ENCODE results near the gene MAN2B1.

Gene MAN2B1

DNA sequence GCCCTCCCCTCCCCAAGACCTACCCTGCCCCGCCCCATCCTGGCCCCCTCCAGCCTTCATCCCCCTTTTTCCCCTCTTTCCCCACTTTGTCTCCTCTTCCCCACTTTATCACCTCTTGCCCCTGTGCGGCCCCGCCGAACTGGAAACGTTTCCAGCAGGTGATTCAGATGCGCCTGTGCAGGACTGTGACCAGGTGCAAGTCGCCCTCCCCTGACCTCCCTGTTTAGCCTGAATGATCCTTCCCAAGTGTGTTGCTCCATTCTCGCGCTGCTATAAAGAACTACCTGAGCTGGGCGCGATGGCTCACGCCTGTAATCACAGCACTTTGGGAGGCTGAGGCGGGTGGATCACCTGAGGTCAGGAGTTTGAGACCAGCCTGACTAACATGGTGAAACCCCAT is 29.9 kb downstream of the MAN2B1 start:
- H3K79me1 ChIP-seq (ENCODE audit: low read length) = no peaks in the 10 kb centered on the region
- H4K8ac ChIP-seq (ENCODE audit: low read depth, low read length) = no peak overlapping the region
- H3K23ac ChIP-seq (ENCODE audit: low read length) = no peak overlapping the region
- no peak overlapping the region for H3K4ac ChIP-seq (ENCODE audit: low read depth, low read length)
- H3K56ac ChIP-seq (ENCODE audit: low read length) = no peak overlapping the region
- no peaks in the 10 kb centered on the region for H3K27me3 ChIP-seq (ENCODE audit: insufficient read depth, low read length, poor library complexity)
- H2BK5ac ChIP-seq (ENCODE audit: low read length) = no peak overlapping the region
- no CpG with 5 or more reads among the region's 13 CpGs for WGBS (ENCODE audit: extremely low coverage, insufficient coverage, low lambda C conversion rate)
- H3K9ac ChIP-seq (ENCODE audit: low read length) = no peak overlapping the region
- H3K79me2 ChIP-seq (ENCODE audit: control insufficient read depth, insufficient read depth, low read length) = no peaks in the 10 kb centered on the region
- H2BK15ac ChIP-seq (replicated peaks; ENCODE audit: low read depth) = no peak overlapping the region
- H2AK5ac ChIP-seq (ENCODE audit: low read length) = no peak overlapping the region
- H3K4me1 ChIP-seq (ENCODE audit: control insufficient read depth, low read depth, low read length) = no peaks in the 10 kb centered on the region
- H2BK120ac ChIP-seq (ENCODE audit: low read depth, low read length) = no peak overlapping the region
- no peak overlapping the region for H3K4me2 ChIP-seq (ENCODE audit: low read length)
- H3K36me3 ChIP-seq (ENCODE audit: control insufficient read depth, insufficient read depth, low read length) = no peaks in the 10 kb centered on the region
- no peak for DNase-seq
- H4K5ac ChIP-seq (ENCODE audit: low read length) = no peak overlapping the region
- H3K4me3 ChIP-seq (ENCODE audit: low read length) = no peak overlapping the region
- H3K27ac ChIP-seq (ENCODE audit: low read depth, low read length) = no peak overlapping the region
- H3K18ac ChIP-seq (ENCODE audit: low read length) = no peak overlapping the region

DNA sequence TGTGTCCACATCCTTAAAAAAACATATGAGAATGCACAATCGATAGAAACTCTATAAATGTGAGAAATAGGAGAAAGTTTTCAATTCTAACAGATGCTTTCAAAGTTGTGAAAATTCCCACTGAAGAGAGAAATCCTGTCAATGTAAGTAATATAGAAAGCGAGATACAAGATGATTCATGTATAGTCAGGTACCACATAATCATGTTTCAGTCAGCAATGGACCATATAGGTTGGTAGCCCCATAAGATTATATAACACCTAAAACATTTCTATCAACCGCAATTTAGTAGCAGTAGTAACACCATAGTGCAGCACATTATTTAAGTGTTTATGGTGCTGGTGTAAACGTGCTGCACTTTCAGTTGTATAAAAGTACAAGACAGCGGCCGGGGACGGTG is 37.3 kb downstream of the MAN2B1 start:
- Histone ChIP-seq H4K5ac (ENCODE audit: low read length) (no peak overlapping the region), H3K36me3 (ENCODE audit: control insufficient read depth, insufficient read depth, low read length) (peaks cover 13% of the 10 kb centered on the region), H3K27ac (ENCODE audit: low read depth, low read length) (no peak overlapping the region), H2BK120ac (ENCODE audit: low read depth, low read length) (no peak overlapping the region), H3K23ac (ENCODE audit: low read length) (no peak overlapping the region), H4K8ac (ENCODE audit: low read depth, low read length) (no peak overlapping the region), H3K9ac (ENCODE audit: low read length) (no peak overlapping the region), H3K56ac (ENCODE audit: low read length) (no peak overlapping the region), H3K18ac (ENCODE audit: low read length) (no peak overlapping the region), H3K4me1 (ENCODE audit: control insufficient read depth, low read depth, low read length) (no peaks in the 10 kb centered on the region), H3K79me1 (ENCODE audit: low read length) (no peaks in the 10 kb centered on the region), H3K27me3 (ENCODE audit: insufficient read depth, low read length, poor library complexity) (no peaks in the 10 kb centered on the region), H2AK5ac (ENCODE audit: low read length) (no peak overlapping the region), H3K4me2 (ENCODE audit: low read length) (no peak overlapping the region), H2BK15ac (replicated peaks; ENCODE audit: low read depth) (no peak overlapping the region), H3K4ac (ENCODE audit: low read depth, low read length) (no peak overlapping the region), H3K4me3 (ENCODE audit: low read length) (no peak overlapping the region), H3K79me2 (ENCODE audit: control insufficient read depth, insufficient read depth, low read length) (no peaks in the 10 kb centered on the region), H2BK5ac (ENCODE audit: low read length) (no peak overlapping the region)
- DNase-seq = no peak
- no CpG with 5 or more reads among the region's 7 CpGs for WGBS (ENCODE audit: extremely low coverage, insufficient coverage, low lambda C conversion rate)

DNA sequence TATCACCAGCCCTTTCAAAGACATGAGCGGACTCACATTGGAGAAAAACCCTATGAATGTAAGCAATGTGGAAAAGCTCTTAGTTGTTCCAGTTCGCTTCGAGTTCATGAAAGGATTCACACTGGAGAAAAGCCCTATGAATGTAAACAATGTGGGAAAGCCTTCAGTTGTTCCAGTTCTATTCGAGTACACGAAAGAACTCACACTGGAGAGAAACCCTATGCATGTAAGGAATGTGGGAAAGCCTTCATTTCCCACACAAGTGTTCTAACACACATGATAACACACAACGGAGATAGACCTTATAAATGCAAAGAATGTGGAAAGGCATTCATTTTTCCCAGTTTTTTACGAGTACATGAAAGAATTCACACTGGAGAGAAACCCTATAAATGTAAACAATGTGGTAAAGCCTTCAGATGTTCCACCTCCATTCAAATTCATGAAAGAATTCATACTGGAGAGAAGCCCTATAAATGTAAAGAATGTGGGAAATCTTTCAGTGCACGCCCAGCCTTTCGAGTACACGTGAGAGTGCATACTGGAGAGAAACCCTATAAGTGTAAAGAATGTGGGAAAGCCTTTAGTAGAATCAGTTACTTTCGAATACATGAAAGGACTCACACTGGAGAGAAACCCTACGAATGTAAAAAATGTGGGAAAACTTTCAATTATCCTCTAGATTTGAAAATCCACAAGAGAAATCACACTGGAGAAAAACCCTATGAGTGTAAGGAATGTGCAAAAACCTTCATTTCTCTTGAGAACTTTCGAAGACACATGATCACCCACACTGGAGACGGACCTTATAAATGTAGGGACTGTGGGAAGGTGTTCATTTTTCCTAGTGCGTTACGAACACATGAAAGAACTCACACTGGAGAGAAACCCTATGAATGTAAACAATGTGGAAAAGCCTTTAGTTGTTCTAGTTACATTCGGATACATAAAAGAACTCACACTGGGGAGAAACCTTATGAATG is 38.2 kb downstream of the MAN2B1 start:
- H3K4ac ChIP-seq (ENCODE audit: low read depth, low read length) = no peak overlapping the region
- no peak overlapping the region for H2BK5ac ChIP-seq (ENCODE audit: low read length)
- no peaks in the 10 kb centered on the region for H3K4me1 ChIP-seq (ENCODE audit: control insufficient read depth, low read depth, low read length)
- H3K4me2 ChIP-seq (ENCODE audit: low read length) = no peak overlapping the region
- no CpG with 5 or more reads among the region's 17 CpGs for WGBS (ENCODE audit: extremely low coverage, insufficient coverage, low lambda C conversion rate)
- no peak overlapping the region for H3K18ac ChIP-seq (ENCODE audit: low read length)
- no peak overlapping the region for H2BK120ac ChIP-seq (ENCODE audit: low read depth, low read length)
- no peaks in the 10 kb centered on the region for H3K27me3 ChIP-seq (ENCODE audit: insufficient read depth, low read length, poor library complexity)
- peak overlapping the region; percentile 32 for H3K4me3 ChIP-seq (ENCODE audit: low read length)
- no peak overlapping the region for H3K23ac ChIP-seq (ENCODE audit: low read length)
- no peak overlapping the region for H2BK15ac ChIP-seq (replicated peaks; ENCODE audit: low read depth)
- no peak overlapping the region for H3K9ac ChIP-seq (ENCODE audit: low read length)
- no peak overlapping the region for H3K56ac ChIP-seq (ENCODE audit: low read length)
- H4K8ac ChIP-seq (ENCODE audit: low read depth, low read length) = no peak overlapping the region
- peaks cover 13% of the 10 kb centered on the region for H3K36me3 ChIP-seq (ENCODE audit: control insufficient read depth, insufficient read depth, low read length)
- H4K5ac ChIP-seq (ENCODE audit: low read length) = no peak overlapping the region
- H2AK5ac ChIP-seq (ENCODE audit: low read length) = no peak overlapping the region
- no peaks in the 10 kb centered on the region for H3K79me2 ChIP-seq (ENCODE audit: control insufficient read depth, insufficient read depth, low read length)
- peak; percentile 69 for DNase-seq
- H3K79me1 ChIP-seq (ENCODE audit: low read length) = no peaks in the 10 kb centered on the region
- no peak overlapping the region for H3K27ac ChIP-seq (ENCODE audit: low read depth, low read length)

DNA sequence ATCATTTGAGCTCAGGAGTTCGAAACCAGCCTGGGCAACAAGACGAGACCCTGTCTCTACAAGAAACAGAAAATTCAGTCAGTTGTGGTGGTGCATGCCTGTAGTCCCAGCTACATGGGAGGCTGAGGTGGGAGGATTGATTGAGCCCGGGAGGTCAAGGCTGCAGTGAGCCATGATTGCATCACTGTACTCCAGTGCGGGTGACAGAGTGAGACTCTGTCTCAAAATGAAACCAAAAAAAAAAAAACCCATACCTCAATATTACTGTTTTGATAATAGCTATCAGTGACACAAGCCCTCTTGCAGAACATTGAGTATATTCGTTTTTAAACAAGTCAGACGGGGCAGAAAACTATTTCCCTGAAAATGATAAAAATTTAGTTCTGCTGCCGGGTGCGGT is 39.6 kb downstream of the MAN2B1 start:
- Histone ChIP-seq H3K79me2 (ENCODE audit: control insufficient read depth, insufficient read depth, low read length) (no peaks in the 10 kb centered on the region), H3K4me2 (ENCODE audit: low read length) (no peak overlapping the region), H3K27ac (ENCODE audit: low read depth, low read length) (no peak overlapping the region), H2BK5ac (ENCODE audit: low read length) (no peak overlapping the region), H4K8ac (ENCODE audit: low read depth, low read length) (no peak overlapping the region), H2BK120ac (ENCODE audit: low read depth, low read length) (no peak overlapping the region), H3K4me1 (ENCODE audit: control insufficient read depth, low read depth, low read length) (no peaks in the 10 kb centered on the region), H3K36me3 (ENCODE audit: control insufficient read depth, insufficient read depth, low read length) (peaks cover 13% of the 10 kb centered on the region), H3K27me3 (ENCODE audit: insufficient read depth, low read length, poor library complexity) (no peaks in the 10 kb centered on the region), H3K9ac (ENCODE audit: low read length) (no peak overlapping the region), H2AK5ac (ENCODE audit: low read length) (no peak overlapping the region), H3K18ac (ENCODE audit: low read length) (no peak overlapping the region), H3K23ac (ENCODE audit: low read length) (no peak overlapping the region), H3K79me1 (ENCODE audit: low read length) (no peaks in the 10 kb centered on the region), H4K5ac (ENCODE audit: low read length) (no peak overlapping the region), H2BK15ac (replicated peaks; ENCODE audit: low read depth) (no peak overlapping the region), H3K4me3 (ENCODE audit: low read length) (no peak overlapping the region), H3K56ac (ENCODE audit: low read length) (no peak overlapping the region), H3K4ac (ENCODE audit: low read depth, low read length) (no peak overlapping the region)
- no peak for DNase-seq
- WGBS (ENCODE audit: extremely low coverage, insufficient coverage, low lambda C conversion rate) = no CpG with 5 or more reads among the region's 8 CpGs

DNA sequence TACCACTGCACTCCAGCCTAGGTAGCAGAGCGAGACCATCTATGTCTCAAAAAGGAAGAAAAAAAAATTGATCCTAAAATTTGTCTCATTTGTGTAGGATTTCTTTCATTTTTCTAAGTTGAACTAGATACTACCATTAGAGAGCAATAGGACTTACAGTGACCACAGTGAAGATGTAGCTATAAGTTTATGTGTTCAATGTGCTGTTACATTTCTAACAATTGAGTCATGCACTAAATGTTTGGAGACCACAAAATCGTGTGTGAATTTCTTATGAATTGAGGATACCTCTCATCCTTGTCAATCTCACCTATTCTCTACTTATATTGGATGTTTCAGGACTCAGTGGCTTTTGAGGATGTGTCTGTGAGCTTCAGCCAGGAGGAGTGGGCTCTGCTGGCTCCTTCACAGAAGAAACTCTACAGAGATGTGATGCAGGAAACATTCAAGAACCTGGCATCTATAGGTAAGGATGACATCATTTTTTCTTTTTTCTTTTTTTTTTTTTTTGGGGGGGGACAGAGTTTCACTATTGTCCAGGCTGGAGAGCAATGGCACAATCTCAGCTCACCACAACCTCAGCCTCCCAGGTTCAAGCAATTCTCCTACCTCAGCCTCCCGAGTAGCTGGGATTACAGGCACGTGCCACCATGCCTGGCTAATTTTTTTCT is 43.0 kb downstream of the MAN2B1 start:
- H2BK120ac ChIP-seq (ENCODE audit: low read depth, low read length) = no peak overlapping the region
- no peaks in the 10 kb centered on the region for H3K4me1 ChIP-seq (ENCODE audit: control insufficient read depth, low read depth, low read length)
- H3K4ac ChIP-seq (ENCODE audit: low read depth, low read length) = no peak overlapping the region
- WGBS (ENCODE audit: extremely low coverage, insufficient coverage, low lambda C conversion rate) = no CpG with 5 or more reads among the region's 4 CpGs
- H2BK5ac ChIP-seq (ENCODE audit: low read length) = no peak overlapping the region
- H3K36me3 ChIP-seq (ENCODE audit: control insufficient read depth, insufficient read depth, low read length) = peaks cover 8% of the 10 kb centered on the region
- no peak overlapping the region for H3K4me2 ChIP-seq (ENCODE audit: low read length)
- H3K79me1 ChIP-seq (ENCODE audit: low read length) = peaks cover 1% of the 10 kb centered on the region
- peaks cover 7% of the 10 kb centered on the region for H3K79me2 ChIP-seq (ENCODE audit: control insufficient read depth, insufficient read depth, low read length)
- H3K23ac ChIP-seq (ENCODE audit: low read length) = no peak overlapping the region
- H3K27me3 ChIP-seq (ENCODE audit: insufficient read depth, low read length, poor library complexity) = no peaks in the 10 kb centered on the region
- no peak overlapping the region for H3K27ac ChIP-seq (ENCODE audit: low read depth, low read length)
- no peak overlapping the region for H3K9ac ChIP-seq (ENCODE audit: low read length)
- H3K56ac ChIP-seq (ENCODE audit: low read length) = no peak overlapping the region
- no peak for DNase-seq
- no peak overlapping the region for H4K5ac ChIP-seq (ENCODE audit: low read length)
- H3K4me3 ChIP-seq (ENCODE audit: low read length) = no peak overlapping the region
- H3K18ac ChIP-seq (ENCODE audit: low read length) = no peak overlapping the region
- no peak overlapping the region for H4K8ac ChIP-seq (ENCODE audit: low read depth, low read length)
- H2BK15ac ChIP-seq (replicated peaks; ENCODE audit: low read depth) = no peak overlapping the region
- no peak overlapping the region for H2AK5ac ChIP-seq (ENCODE audit: low read length)

All from mesendoderm (in vitro differentiated cells).